Medulla oblongata (tissue), 1 donor: ENCODE results near the gene PPP1R16B.
A peak's percentile ranks its signal among the peaks of the same experiment; 100 is the strongest.

Source experiments
- DNase-seq: peaks from one replicate; pipeline ENCODE4 v3.0.0-alpha.2; 2015; ENCODE audit errors: extremely low spot score

Gene PPP1R16B

DNA sequence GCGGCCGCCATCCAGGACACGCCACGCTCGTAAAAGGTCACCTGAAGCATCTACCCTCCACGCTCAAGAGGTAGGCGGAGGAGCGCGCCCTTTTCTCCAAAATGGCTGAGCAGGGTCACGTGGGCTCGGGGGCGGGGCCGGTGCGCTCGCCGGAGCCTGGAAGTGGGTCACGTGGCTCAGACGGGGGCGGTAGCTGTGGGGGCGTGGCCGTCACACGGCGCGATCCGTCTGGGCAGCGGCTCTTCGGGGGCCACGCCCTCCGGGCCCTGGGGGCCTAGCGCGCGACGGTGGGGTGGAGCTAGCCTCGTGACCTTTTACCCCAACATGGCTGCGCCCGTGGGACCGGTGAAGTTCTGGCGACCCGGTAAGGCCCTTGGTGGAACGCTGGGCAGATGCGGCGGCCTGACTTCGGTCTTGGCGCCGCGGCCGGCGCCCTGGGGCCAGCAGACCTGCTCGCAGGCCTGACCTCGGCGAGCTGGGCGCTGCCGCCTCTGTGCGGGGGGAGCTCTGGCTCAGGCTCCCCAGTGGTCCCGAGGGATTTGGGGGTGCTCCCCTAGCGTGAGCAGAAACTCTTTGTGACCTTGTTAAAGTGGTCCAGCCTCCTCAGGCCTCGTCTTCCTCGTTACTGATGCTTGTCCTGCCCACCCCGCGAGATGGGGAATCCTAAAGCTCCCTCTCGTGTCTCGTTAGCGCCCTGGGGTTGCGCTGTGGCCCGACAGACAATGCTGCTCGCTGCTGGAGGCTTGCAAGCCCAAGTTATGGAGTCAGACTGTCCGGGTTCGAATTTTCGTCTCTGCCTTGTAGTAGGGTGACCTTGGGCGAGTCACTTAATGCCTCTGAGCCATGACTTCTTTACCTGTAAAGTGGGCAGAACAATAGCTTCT lies 156.8 kb downstream of the PPP1R16B start, which contains the start of gene DHX35:
DHX35 (plus strand) TSS at position 301 of the 884 bp plus-strand sequence; CDS start at position 325, 24 bp downstream.
- DNase-seq, result peak; percentile 98

DNA sequence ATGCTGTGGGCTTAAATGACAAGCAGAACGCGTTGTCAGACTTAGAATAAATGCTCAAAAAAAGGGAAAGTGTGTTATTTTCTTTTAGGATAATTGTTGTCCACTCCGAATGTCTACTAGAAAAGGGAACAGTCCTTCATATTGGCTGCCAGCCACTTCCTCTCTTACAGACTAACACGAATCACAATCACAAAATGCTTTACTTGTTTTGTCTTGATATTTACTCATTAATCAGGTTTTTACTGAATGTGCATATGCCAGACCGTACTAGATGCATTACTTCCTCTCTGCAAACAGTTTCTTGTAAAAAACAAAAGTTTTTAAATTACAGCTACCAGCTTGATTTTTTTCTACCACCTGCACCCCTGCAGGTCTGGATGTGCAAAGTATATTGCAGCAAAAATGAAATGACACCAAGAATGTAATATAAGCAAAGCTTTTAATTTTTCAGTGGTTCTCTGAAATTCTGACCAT lies 157.5 kb downstream of the PPP1R16B start:
- peak; percentile 21 for DNase-seq

GRCh38 chr20:38963745-38964144 lies 158.2 kb downstream of the PPP1R16B start:
- no peak for DNase-seq

- DNase-seq, result no peak
Measured at GRCh38 chr20:38965264-38965663, 159.8 kb downstream of the PPP1R16B start.

GRCh38 chr20:38968090-38968489 lies 162.6 kb downstream of the PPP1R16B start:
- no peak for DNase-seq

GRCh38 chr20:38969708-38970107 lies 164.2 kb downstream of the PPP1R16B start:
- DNase-seq, result no peak

GRCh38 chr20:38970302-38970701 lies 164.8 kb downstream of the PPP1R16B start:
- DNase-seq, result no peak
